ENCODE results near the gene ALPG. TPM values are rescaled to one million over a fixed set of nuclear protein-coding genes. Genes with fewer than 3 reads are reported as not detected.
A peak's percentile ranks its signal among the peaks of the same experiment; 100 is the strongest.
"Not testable (repeated sequence)": the region's sequence is repeated elsewhere in the genome, so short reads cannot be mapped to it uniquely, and the experiment has no call there.

The ALPG gene
- total RNA-seq, 5 donors from 2014 or later (not counting 1 experiment from before 2014, with no cell fraction given), result 0.15 TPM; not detected in 4

DNA sequence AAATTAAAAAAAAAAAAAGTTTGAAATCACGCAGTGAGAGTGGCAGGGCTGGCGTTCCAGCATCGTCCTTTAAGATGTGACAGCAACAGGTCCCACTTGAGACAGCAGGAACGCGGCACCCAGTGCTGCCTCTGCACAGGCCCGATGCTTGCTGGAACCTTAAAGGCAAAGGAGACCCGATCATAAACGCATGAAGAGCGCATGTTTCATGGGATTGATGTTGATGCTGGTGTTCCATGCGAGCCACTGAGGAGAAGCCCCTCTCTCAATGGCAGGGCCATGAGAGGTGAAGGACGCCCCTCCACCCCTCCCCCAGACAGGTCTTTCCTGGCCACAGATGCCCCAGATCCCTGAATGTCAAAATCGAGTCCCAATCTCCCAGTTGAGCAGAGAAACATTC lies 31.4 kb downstream of the ALPG start:
- Mint-ChIP-seq H3K36me3 (no peaks in the 10 kb centered on the region), H3K4me3 (no peak overlapping the region), H3K9me3 (no peaks in the 10 kb centered on the region), H3K27ac (no peak overlapping the region), H3K4me1 (peaks cover 8 to 11% (median 9%) of the 10 kb centered on the region in 3 donors), H3K27me3 (peaks cover 3 to 6% of the 10 kb centered on the region in 2 donors)
- POLR2A ChIA-PET, result no interaction called here
- Histone ChIP-seq H3K27me3 (replicated peaks in 1 of 2; ENCODE audit: control insufficient read depth in 2 of 2, extremely low read depth in 1 of 2, insufficient read depth in 2 of 2, low read length in 1 of 2) (peaks cover 0 to 27% of the 10 kb centered on the region in 2 experiments), H3K4me3 (ENCODE audit: control insufficient read depth in 1 of 2, extremely low read depth in 1 of 2, low read length in 1 of 2) (no peak overlapping the region), H3K27ac (ENCODE audit: low read length) (no peak overlapping the region), H3K9me3 (no peaks in the 10 kb centered on the region), H3K36me3 (ENCODE audit: control insufficient read depth in 2 of 2, extremely low read depth in 1 of 2, insufficient read depth in 1 of 2, low read length in 1 of 2) (no peaks in the 10 kb centered on the region), H3K4me1 (ENCODE audit: control insufficient read depth in 1 of 2, extremely low read depth in 1 of 2, insufficient read depth in 2 of 2, low read length in 2 of 2) (peaks cover 0 to 10% of the 10 kb centered on the region in 2 experiments)
- CTCF ChIA-PET, result interaction anchor here (1.1 to 1.6 kb wide), 2 partner anchors 25 to 531 kb away, joined by 4 to 9 read pairs; no protein-coding TSS in a partner anchor
- WGBS (ENCODE audit: insufficient coverage), result 80% methylated on average over 7 of the region's 12 CpGs
- DNase-seq (no peak), ATAC-seq (replicated peaks in 1 of 4) (no peak)

DNA sequence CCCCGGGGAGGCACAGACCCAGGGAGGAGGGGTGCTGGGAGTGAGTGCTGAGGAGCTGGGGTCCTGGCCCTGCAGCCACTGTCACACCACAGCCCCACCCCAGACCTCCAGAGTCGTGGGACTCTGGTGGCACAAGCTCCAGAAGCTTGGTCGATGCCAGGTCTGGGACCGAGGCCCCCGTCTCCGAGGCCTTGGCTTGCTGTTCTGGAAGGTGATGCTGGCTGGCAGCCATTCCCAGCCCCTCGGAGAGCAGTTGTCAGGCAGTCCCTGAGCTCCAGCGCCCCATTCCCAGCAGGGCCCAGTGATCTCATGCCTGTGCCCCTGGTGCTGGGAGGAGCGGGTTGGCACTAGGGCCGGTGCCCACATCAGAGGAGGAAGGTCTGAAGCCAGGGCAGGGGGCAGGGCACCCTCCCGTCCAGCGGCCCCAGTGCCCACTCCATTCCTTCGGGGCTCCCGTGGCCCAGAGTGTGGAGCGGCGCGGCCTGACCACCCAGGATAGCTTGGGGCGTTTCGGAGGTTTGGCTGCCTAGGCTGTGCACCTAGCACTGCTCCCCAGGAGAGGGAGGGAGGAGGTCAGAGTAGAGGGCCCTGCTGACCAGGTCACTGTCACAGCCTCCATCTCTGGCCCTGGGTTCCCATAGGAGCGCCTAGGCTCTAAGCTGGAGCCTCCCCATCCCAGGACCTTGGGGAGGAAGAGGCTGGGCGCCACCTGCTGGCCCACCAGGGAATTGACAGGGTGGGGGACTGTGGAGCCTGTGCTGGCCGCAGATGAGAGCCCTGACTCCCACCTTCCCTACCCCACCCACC lies 32.5 kb downstream of the ALPG start:
- WGBS (ENCODE audit: insufficient coverage), result 63% methylated on average over 12 of the region's 22 CpGs
- POLR2A ChIA-PET, result no interaction called here
- H3K4me1 Mint-ChIP-seq, result peaks cover 8 to 11% (median 9%) of the 10 kb centered on the region in 3 donors

DNA sequence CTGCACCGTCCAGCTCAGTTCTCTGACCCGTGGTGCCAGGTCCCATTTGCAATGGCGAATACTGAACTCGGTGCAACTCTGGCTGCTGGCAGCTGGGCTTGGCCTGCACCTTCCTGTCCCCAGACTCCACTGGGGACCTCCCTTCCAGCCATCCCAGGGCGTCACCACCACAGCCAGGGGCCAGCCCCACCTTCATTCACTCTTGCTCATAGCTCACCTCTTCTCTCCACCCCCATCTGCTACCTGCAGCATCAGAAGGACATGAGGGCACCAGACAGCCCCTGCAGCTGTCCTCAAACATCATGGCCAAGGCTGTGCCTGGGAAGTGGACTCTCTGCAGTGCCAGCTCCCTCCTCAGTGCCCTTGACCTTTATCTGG lies 33.1 kb downstream of the ALPG start:
- Mint-ChIP-seq H3K4me3 (no peak overlapping the region), H3K4me1 (peaks cover 8 to 11% (median 9%) of the 10 kb centered on the region in 3 donors), H3K27me3 (peaks cover 3 to 6% of the 10 kb centered on the region in 2 donors), H3K9me3 (no peaks in the 10 kb centered on the region), H3K36me3 (no peaks in the 10 kb centered on the region), H3K27ac (no peak overlapping the region)
- H3K4me3 ChIP-seq (ENCODE audit: control insufficient read depth in 1 of 2, extremely low read depth in 1 of 2, low read length in 1 of 2), result no peak overlapping the region
- POLR2A ChIA-PET, result no interaction called here
- H3K9me3 ChIP-seq, result no peaks in the 10 kb centered on the region
- peaks cover 0 to 10% of the 10 kb centered on the region in 2 experiments for H3K4me1 ChIP-seq (ENCODE audit: control insufficient read depth in 1 of 2, extremely low read depth in 1 of 2, insufficient read depth in 2 of 2, low read length in 2 of 2)
- no peak overlapping the region for H3K27ac ChIP-seq (ENCODE audit: low read length)
- WGBS (ENCODE audit: insufficient coverage), result 18% methylated on average over 4 of the region's 5 CpGs
- no peak for DNase-seq
- peak in 2 of 4 experiments; percentile 6 for ATAC-seq (replicated peaks in 1 of 4)
- no peaks in the 10 kb centered on the region for H3K36me3 ChIP-seq (ENCODE audit: control insufficient read depth in 2 of 2, extremely low read depth in 1 of 2, insufficient read depth in 1 of 2, low read length in 1 of 2)
- CTCF ChIA-PET, result interaction anchor here (0.5 to 1.3 kb wide), 7 partner anchors 10 to 588 kb away, joined by 3 to 11 read pairs (median 4); no protein-coding TSS in a partner anchor
- H3K27me3 ChIP-seq (replicated peaks in 1 of 2; ENCODE audit: control insufficient read depth in 2 of 2, extremely low read depth in 1 of 2, insufficient read depth in 2 of 2, low read length in 1 of 2), result peaks cover 0 to 34% of the 10 kb centered on the region in 2 experiments

More for the DNA sequence above, 32.5 kb downstream of the ALPG start:
- Histone ChIP-seq H3K4me3 (ENCODE audit: control insufficient read depth in 1 of 2, extremely low read depth in 1 of 2, low read length in 1 of 2) (no peak overlapping the region), H3K4me1 (ENCODE audit: control insufficient read depth in 1 of 2, extremely low read depth in 1 of 2, insufficient read depth in 2 of 2, low read length in 2 of 2) (peaks cover 0 to 10% of the 10 kb centered on the region in 2 experiments), H3K27me3 (replicated peaks in 1 of 2; ENCODE audit: control insufficient read depth in 2 of 2, extremely low read depth in 1 of 2, insufficient read depth in 2 of 2, low read length in 1 of 2) (peaks cover 0 to 29% of the 10 kb centered on the region in 2 experiments), H3K27ac (ENCODE audit: low read length) (no peak overlapping the region), H3K36me3 (ENCODE audit: control insufficient read depth in 2 of 2, extremely low read depth in 1 of 2, insufficient read depth in 1 of 2, low read length in 1 of 2) (no peaks in the 10 kb centered on the region), H3K9me3 (no peaks in the 10 kb centered on the region)
- Mint-ChIP-seq H3K27me3 (peaks cover 3 to 6% of the 10 kb centered on the region in 2 donors), H3K4me3 (no peak overlapping the region), H3K36me3 (no peaks in the 10 kb centered on the region), H3K9me3 (no peaks in the 10 kb centered on the region), H3K27ac (no peak overlapping the region)
- CTCF ChIA-PET, result interaction anchor here (0.5 to 1.3 kb wide), 6 partner anchors 113 to 588 kb away, joined by 3 to 11 read pairs (median 4); no protein-coding TSS in a partner anchor
- DNase-seq (peak in 15 of 35 experiments; percentile 13 to 45 (median 29)), ATAC-seq (replicated peaks in 1 of 4) (peak; percentile 38 to 50 (median 46))

DNA sequence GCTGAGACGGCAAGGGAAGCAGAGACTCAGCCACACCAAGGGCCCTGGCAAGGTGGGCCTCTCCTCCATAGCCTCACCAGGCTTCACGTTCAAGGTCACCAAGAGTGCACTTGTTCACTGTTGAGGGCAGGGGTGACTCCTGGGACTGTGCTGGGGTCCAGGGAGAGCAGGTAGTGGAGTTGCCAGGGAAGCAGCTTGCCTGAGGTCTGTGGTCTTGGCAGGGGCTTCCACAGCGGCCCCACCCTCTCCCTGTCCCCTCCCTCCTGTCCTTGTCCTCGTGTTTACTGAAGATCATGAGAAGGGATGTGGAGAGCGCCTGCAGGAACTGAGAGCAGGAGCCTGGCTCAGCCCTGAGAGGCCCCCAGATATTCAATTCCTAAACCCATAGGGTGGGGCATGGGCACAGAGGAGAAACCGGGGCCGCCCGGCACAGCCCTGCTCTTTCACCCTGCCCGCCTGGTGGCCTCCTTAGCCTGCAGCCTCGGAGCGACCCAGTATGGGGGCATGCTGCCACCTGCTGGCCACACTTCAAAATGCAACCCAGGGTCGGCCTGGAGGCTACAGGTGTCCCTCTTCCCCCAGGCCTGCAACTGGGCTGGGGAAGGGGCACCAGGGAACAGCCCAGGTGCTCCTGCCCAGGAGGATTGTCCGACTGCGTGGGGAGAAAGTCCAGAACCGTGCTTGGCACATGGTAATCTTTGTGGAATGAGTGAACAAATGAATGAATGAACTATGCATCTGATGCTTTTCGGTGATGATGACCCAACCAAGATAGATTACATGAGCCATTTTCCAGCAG lies 33.8 kb downstream of the ALPG start:
- Mint-ChIP-seq H3K4me3 (peak overlapping the region in 1 of 3 donors; percentile 50), H3K4me1 (peaks cover 8 to 11% (median 9%) of the 10 kb centered on the region in 3 donors)
- H3K9me3 ChIP-seq; H3K4me3 ChIP-seq (ENCODE audit: control insufficient read depth in 1 of 2, extremely low read depth in 1 of 2, low read length in 1 of 2); POLR2A ChIA-PET; H3K36me3 ChIP-seq (ENCODE audit: control insufficient read depth in 2 of 2, extremely low read depth in 1 of 2, insufficient read depth in 1 of 2, low read length in 1 of 2); H3K27me3 Mint-ChIP-seq; H3K27ac Mint-ChIP-seq; H3K9me3 Mint-ChIP-seq; H3K36me3 Mint-ChIP-seq; H3K4me1 ChIP-seq (ENCODE audit: control insufficient read depth in 1 of 2, extremely low read depth in 1 of 2, insufficient read depth in 2 of 2, low read length in 2 of 2); H3K27ac ChIP-seq (ENCODE audit: low read length): not testable (repeated sequence)
- 6% methylated on average over 6 of the region's 16 CpGs for WGBS (ENCODE audit: insufficient coverage)
- H3K27me3 ChIP-seq (replicated peaks in 1 of 2; ENCODE audit: control insufficient read depth in 2 of 2, extremely low read depth in 1 of 2, insufficient read depth in 2 of 2, low read length in 1 of 2), result peaks cover 0 to 37% of the 10 kb centered on the region in 2 experiments
- DNase-seq, result peak; percentile 56 to 89 (median 81)
- CTCF ChIA-PET, result interaction anchor here in 1 of 2 donors (0.6 to 1.1 kb wide), 3 partner anchors 11 to 589 kb away, joined by 4 read pairs; no protein-coding TSS in a partner anchor
- peak; percentile 81 to 90 (median 86) for ATAC-seq (replicated peaks in 1 of 4)

DNA sequence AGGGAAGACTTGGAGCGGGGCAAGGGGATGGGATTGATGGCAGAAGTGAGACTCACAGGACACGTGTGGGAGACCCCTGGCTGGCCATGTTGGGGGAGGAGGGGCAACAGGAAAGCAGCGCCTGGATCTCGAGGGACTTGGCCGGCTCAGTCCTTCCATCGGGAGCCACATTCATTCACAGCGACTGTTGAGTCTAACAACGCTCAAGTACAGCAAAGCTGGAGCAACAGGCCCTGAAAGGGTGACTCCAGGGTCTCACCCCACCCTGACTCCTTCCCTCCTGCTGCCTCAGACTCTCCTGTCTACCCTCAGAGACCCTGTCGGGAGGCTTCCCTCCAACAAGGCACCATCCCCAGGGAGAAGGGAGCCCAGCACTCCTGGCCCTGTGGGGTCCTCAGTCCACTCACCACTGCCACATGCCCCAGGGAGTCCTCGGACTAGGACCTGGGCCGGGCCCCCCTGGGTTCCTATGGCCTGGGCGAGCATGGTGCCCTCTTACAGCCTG lies 34.6 kb downstream of the ALPG start:
- Mint-ChIP-seq H3K4me3 (no peak overlapping the region), H3K9me3 (no peaks in the 10 kb centered on the region), H3K4me1 (peaks cover 8 to 11% (median 9%) of the 10 kb centered on the region in 3 donors), H3K36me3 (no peaks in the 10 kb centered on the region), H3K27me3 (peaks cover 3 to 6% of the 10 kb centered on the region in 2 donors), H3K27ac (no peak overlapping the region)
- Histone ChIP-seq H3K4me3 (ENCODE audit: control insufficient read depth in 1 of 2, extremely low read depth in 1 of 2, low read length in 1 of 2) (no peak overlapping the region), H3K27ac (ENCODE audit: low read length) (no peak overlapping the region), H3K4me1 (ENCODE audit: control insufficient read depth in 1 of 2, extremely low read depth in 1 of 2, insufficient read depth in 2 of 2, low read length in 2 of 2) (peaks cover 0 to 10% of the 10 kb centered on the region in 2 experiments), H3K27me3 (replicated peaks in 1 of 2; ENCODE audit: control insufficient read depth in 2 of 2, extremely low read depth in 1 of 2, insufficient read depth in 2 of 2, low read length in 1 of 2) (peaks cover 0 to 37% of the 10 kb centered on the region in 2 experiments), H3K36me3 (ENCODE audit: control insufficient read depth in 2 of 2, extremely low read depth in 1 of 2, insufficient read depth in 1 of 2, low read length in 1 of 2) (no peaks in the 10 kb centered on the region), H3K9me3 (no peaks in the 10 kb centered on the region)
- CTCF ChIA-PET, result interaction anchor here in 1 of 2 donors (0.6 kb wide), 1 partner anchor 559 kb away, joined by 5 read pairs; no protein-coding TSS in a partner anchor
- WGBS (ENCODE audit: insufficient coverage), result 63% methylated on average over 9 of the region's 12 CpGs
- no peak for ATAC-seq (replicated peaks in 1 of 4)
- no peak for DNase-seq
- POLR2A ChIA-PET, result no interaction called here

DNA sequence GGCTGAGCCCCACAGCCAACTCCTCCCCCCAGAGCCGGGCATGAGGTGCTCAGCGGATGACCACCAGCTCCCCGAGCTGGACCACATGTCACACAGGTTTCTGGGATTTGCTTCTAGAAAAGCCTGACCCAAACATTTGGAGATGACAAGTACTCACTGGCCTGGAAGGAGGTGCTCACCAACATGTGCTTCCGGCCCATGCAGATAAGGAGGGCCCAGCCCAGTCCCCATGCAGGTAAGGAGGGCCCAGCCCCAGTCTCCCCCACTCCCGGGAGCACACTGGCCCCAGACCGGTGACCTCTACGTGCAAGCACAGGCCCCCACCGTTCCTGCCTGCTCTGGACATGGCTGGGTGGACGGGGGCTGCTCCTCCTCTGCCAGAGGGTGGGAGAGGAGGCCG lies 35.3 kb downstream of the ALPG start:
- 82% methylated on average over 4 of the region's 10 CpGs for WGBS (ENCODE audit: insufficient coverage)
- H3K4me3 Mint-ChIP-seq; POLR2A ChIA-PET; ATAC-seq (replicated peaks in 1 of 4); H3K4me1 ChIP-seq (ENCODE audit: control insufficient read depth in 1 of 2, extremely low read depth in 1 of 2, insufficient read depth in 2 of 2, low read length in 2 of 2); H3K4me3 ChIP-seq (ENCODE audit: control insufficient read depth in 1 of 2, extremely low read depth in 1 of 2, low read length in 1 of 2); H3K27ac Mint-ChIP-seq; H3K27me3 Mint-ChIP-seq; H3K36me3 ChIP-seq (ENCODE audit: control insufficient read depth in 2 of 2, extremely low read depth in 1 of 2, insufficient read depth in 1 of 2, low read length in 1 of 2); H3K27ac ChIP-seq (ENCODE audit: low read length); CTCF ChIA-PET; H3K9me3 ChIP-seq; H3K36me3 Mint-ChIP-seq; H3K9me3 Mint-ChIP-seq; DNase-seq: not testable (repeated sequence)
- H3K4me1 Mint-ChIP-seq, result peaks cover 8 to 11% (median 9%) of the 10 kb centered on the region in 3 donors
- H3K27me3 ChIP-seq (replicated peaks in 1 of 2; ENCODE audit: control insufficient read depth in 2 of 2, extremely low read depth in 1 of 2, insufficient read depth in 2 of 2, low read length in 1 of 2), result peaks cover 0 to 34% of the 10 kb centered on the region in 2 experiments
